Hematopoietic multipotent progenitor cell (in vitro differentiated cells): ENCODE measurements around the gene AP3M1. TPM values are rescaled to one million over a fixed set of nuclear protein-coding genes. Genes with fewer than 3 reads are reported as not detected.
A peak's percentile ranks its signal among the peaks of the same experiment; 100 is the strongest.

ENCODE experiments used
- DNase-seq, 3 donors: peaks; one replicate each; pipeline ENCODE4 v3.0.0-alpha.2; 2011 to 2015; ENCODE audit warnings: low read depth in 2 of 3, low spot score in 2 of 3
- total RNA-seq: library from RNA; depleted of rRNA; stranded (reverse); fragments of >200 nt; gene quantifications from one replicate; pipeline ENCODE4 v1.2.3, GENCODE V29; 2012

The AP3M1 gene
- total RNA-seq, 1 donor: 25.3 TPM

DNA sequence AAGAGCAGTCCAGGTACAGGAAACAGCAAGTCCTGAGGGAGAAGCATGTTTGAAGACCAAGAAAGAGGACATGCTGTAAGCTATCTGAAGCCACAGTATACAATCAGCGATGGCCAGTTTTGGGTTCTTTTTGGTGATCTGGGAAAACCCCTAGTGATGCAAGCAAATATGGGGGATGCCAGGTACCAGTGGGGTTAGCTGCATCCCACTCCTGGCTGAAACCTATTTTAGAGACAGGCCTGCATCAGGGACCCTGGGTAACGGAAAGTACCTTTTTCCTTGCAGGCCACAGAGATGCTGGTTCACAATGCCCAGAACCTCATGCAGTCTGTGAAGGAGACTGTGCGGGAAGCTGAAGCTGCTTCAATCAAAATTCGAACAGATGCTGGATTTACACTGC, 32.9 kb downstream of the AP3M1 start:
- no peak for DNase-seq

DNA sequence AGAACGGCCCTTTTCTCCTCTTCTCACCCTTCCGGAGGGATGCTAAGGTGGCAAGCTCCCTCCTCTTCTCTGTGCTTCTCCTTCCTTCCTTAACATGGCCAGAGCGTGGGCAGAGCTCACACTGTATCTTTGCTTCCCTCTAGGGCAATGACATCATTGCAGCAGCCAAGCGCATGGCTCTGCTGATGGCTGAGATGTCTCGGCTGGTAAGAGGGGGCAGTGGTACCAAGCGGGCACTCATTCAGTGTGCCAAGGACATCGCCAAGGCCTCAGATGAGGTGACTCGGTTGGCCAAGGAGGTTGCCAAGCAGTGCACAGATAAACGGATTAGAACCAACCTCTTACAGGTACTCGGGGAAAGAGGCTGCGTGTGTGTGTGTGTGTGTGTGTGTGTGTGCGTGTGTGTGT, 36.6 kb downstream of the AP3M1 start:
- no peak for DNase-seq

GRCh38 chr10:74113546-74113945, 37.1 kb downstream of the AP3M1 start:
- DNase-seq: no peak

DNA sequence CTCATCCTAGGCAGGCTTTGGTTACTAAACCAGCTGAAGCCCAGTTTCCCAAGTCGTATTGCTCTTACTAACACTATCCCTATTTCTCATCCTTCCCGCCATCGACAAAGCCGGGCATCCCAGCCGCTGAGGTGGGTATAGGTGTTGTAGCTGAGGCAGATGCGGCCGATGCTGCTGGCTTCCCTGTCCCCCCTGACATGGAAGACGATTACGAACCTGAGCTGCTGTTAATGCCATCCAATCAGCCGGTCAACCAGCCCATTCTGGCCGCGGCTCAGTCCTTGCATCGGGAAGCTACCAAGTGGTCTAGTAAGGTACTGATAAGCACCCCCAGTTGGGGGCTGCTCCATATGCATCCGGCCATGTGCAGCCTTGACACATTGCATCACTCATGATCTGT, 38.8 kb downstream of the AP3M1 start:
- DNase-seq: no peak

GRCh38 chr10:74110120-74110519, 40.5 kb downstream of the AP3M1 start:
- DNase-seq: no peak

GRCh38 chr10:74109452-74109851, 41.2 kb downstream of the AP3M1 start:
- DNase-seq: no peak

- DNase-seq: no peak
Observed at GRCh38 chr10:74107391-74107790, 43.2 kb downstream of the AP3M1 start.

DNA sequence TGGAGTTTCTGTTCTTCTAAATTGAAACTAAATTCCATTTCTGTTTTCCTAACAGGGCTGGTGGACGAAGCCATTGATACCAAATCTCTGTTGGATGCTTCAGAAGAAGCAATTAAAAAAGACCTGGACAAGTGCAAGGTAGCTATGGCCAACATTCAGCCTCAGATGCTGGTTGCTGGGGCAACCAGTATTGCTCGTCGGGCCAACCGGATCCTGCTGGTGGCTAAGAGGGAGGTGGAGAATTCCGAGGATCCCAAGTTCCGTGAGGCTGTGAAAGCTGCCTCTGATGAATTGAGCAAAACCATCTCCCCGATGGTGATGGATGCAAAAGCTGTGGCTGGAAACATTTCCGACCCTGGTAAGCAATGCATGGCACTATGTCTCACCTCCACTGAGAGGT, 45.6 kb downstream of the AP3M1 start:
- DNase-seq: no peak

DNA sequence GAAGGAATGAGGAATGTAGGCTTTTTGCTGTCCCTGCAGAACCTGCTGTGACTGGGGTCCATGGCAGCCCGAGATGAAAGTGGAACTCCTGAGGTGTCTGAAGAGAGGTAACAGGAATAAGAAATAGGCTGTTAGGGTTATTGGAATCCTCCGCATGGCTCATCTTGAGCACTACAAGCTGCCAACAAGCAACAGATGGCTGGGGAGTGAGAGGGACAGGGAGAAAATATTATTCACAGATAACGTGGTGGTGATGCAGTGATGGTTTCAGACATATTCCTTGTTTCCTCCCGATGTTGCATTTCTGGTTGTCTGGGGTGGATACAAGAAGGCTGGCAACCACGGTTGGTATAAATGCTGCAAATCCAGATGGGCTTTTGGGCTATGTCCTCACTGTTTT, 46.1 kb downstream of the AP3M1 start:
- no peak for DNase-seq

GRCh38 chr10:74103560-74104258, 46.9 kb downstream of the AP3M1 start:
- peak in 2 of 3 donors; percentile 10 to 26 for DNase-seq

DNA sequence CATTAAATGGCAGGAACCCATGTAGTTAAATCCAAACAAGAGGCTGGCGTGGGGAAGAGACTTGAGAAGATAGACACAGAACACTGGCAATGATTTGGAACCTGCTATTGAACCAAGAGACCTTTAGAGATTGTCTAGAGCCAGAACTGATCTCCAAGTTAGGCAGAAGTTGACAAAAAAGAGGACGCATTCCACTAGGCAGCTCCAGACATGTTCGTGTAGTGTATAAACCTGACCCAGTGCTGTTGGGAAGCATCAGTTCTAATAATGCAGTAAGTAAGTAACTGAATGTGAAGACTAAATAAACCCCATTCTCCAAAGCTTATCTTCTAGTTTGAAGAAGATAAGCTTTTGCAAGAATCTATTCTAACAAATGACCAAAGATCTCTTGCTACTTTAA, 50.8 kb downstream of the AP3M1 start:
- no peak for DNase-seq

DNA sequence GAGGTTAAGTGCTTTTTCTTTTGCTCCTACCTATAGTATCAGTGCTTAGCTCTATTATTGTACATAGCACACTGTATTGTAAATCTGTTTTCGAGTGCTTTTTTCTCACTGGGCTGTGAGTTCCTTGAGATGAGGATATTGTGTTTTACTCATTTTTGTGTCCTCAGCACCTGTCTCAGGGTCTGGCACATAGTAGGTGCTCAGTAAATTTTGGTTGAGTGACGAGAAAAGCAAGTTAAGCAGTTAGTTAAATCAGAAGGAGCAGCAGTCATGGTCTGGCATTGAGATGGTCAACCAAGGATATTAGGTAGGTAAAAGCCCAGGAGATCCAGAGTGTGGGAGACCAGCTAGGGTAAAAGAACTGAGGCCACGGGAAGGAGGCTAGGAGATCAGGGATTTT, 51.2 kb downstream of the AP3M1 start:
- DNase-seq: no peak

- DNase-seq: no peak
Observed at GRCh38 chr10:74097776-74098175, 52.9 kb downstream of the AP3M1 start.

GRCh38 chr10:74096777-74097176, 53.9 kb downstream of the AP3M1 start:
- no peak for DNase-seq

DNA sequence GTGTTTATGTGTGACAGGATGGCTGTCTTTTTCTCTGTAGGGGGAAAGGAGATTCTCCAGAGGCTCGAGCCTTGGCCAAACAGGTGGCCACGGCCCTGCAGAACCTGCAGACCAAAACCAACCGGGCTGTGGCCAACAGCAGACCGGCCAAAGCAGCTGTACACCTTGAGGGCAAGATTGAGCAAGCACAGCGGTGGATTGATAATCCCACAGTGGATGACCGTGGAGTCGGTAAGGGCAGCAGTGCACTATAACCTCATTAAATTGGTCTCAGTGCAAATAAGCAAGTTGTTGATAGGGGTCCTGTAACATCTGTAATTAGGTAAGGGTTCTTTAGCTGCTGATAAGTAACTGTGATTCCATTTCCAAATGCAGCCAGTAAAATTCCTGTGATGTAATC, 56.4 kb downstream of the AP3M1 start:
- no peak for DNase-seq

DNA sequence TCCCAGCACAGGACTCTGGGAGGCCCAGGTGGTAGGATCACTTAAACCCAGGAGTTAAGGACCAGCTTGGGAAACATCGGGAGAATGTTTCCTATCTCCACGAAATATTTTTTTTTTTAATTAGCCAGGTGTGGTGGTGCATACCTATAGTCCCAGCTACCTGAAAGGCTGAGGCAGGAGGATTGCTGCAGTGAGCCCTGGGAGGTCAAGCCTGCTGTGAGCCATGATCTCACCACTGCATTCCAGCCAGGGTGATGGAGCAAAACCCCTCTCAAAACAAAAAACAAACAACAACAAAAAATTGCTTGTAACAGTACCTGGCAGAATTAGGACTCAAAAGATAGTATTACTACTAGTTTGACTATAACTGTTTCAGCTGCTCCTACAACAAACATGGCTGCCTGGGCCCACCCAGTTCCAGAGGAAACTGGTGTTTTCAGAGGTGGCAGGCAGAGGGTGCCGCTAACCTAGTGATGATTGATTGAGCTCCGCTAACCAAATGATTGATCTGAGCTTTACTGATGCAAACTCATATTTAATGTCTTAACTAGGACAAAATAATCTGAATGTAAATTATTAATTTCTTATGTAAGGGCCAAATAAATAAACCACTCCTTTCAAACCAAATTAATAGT, 57.0 kb downstream of the AP3M1 start:
- DNase-seq: no peak

- DNase-seq: no peak
Observed at GRCh38 chr10:74092372-74092771, 58.3 kb downstream of the AP3M1 start.

DNA sequence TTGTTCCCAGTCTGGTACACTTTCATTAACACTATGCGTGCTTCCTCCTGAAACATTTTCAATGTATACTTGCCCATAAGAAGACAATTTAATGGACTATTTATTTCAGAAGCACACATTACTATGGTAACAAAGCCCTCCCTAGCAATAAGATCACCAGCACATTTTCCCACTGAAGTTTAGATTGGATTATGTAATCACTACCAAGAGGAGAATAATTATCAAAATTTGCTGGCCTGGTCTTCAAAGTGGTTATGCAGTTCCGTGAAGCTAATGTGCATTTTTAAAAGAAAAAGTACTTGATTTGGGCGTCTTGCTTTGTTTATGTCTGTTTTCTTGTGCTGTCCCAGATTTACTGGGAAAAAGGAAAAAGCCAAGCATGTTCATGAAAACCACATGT, 61.9 kb downstream of the AP3M1 start:
- no peak for DNase-seq

DNA sequence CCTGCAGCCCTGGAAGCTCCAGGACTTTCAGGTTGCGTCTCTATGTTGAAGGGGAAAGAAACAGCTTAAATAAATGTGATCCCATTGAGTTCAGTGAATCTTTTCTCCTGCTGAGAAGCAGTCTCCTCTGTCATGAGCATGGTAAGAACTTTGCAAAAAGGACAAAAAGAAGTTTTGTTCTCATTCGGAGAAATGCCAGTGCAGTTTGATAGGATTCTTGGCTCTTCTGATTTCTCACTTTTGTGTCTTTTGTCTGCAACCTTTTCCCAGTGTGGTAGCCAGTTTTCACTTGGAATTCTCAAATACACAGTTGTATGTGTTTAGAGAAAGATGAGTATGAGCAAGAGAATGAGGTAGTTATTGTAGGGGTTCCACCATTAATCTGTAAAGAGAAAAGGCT, 64.3 kb downstream of the AP3M1 start:
- DNase-seq: no peak

- no peak for DNase-seq
Observed at GRCh38 chr10:74084955-74085354, 65.7 kb downstream of the AP3M1 start.

DNA sequence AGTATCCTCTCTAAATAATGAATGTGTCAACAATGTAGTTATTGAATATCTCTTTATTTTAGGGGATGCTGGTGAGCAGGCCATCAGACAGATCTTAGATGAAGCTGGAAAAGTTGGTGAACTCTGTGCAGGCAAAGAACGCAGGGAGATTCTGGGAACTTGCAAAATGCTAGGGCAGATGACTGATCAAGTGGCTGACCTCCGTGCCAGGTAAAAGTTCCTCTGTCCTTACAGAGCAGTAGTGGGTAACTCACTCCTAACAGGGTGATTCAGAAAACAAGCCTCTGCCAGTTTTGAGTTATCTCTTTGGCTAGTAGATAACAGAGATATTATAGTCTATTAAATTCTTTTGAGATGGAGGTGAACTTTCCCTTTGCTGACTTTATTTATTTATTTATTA, 67.3 kb downstream of the AP3M1 start:
- no peak for DNase-seq

GRCh38 chr10:74081941-74082718, 68.5 kb downstream of the AP3M1 start:
- no peak for DNase-seq
